C4-2B (cell line): Measurements from ENCODE around the gene ZNF496.

Source experiments
- ZFX ChIP-seq: fragments of 450-650 bp; IDR thresholded peaks from 2 replicates; pipeline ENCODE4 v1.6.1; 2017
- TF ChIP-seq, protein P1 (sequence below): fragments of 450-650 bp; conservative IDR thresholded peaks from 2 replicates; pipeline ENCODE4 v1.5.1; 2017; ENCODE audit warnings: mild to moderate bottlenecking

- TF ChIP-seq, protein P1, sequence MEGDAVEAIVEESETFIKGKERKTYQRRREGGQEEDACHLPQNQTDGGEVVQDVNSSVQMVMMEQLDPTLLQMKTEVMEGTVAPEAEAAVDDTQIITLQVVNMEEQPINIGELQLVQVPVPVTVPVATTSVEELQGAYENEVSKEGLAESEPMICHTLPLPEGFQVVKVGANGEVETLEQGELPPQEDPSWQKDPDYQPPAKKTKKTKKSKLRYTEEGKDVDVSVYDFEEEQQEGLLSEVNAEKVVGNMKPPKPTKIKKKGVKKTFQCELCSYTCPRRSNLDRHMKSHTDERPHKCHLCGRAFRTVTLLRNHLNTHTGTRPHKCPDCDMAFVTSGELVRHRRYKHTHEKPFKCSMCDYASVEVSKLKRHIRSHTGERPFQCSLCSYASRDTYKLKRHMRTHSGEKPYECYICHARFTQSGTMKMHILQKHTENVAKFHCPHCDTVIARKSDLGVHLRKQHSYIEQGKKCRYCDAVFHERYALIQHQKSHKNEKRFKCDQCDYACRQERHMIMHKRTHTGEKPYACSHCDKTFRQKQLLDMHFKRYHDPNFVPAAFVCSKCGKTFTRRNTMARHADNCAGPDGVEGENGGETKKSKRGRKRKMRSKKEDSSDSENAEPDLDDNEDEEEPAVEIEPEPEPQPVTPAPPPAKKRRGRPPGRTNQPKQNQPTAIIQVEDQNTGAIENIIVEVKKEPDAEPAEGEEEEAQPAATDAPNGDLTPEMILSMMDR: no peak
- TF ChIP-seq ZFX: no peak
Measured at GRCh38 chr1:247293047-247293446, 38.6 kb downstream of the ZNF496 start.
